Liver (tissue), 9 donors: ENCODE results near the gene INPP4A. TPM values are rescaled to one million over a fixed set of nuclear protein-coding genes. Genes with fewer than 3 reads are reported as not detected.

Source experiments
- DNase-seq: peaks from one replicate; pipeline ENCODE4 v3.0.0-alpha.2; 2017; ENCODE audit warnings: low spot score
- H3K27ac ChIP-seq, 2 donors: one replicate each; pipeline ENCODE4 v1.7.0; 2013; ENCODE audit warnings: inconsistent platforms in 2 of 2, low read length in 2 of 2, control low read depth in 1 of 2, low read depth in 1 of 2, mild to moderate bottlenecking in 1 of 2
- H3K27me3 ChIP-seq, 4 donors: one replicate each; pipeline versions ENCODE4 v1.6.1 to v1.7.0; 2013; ENCODE audit warnings: low read length in 3 of 4, inconsistent platforms in 1 of 4, mild to moderate bottlenecking in 1 of 4, moderate library complexity in 1 of 4; ENCODE audit not compliant: control insufficient read depth in 4 of 4, insufficient read depth in 4 of 4
- H3K36me3 ChIP-seq, 4 donors: one replicate each; pipeline versions ENCODE4 v1.6.1 to v1.7.0; 2013; ENCODE audit warnings: low read length in 3 of 4, mild to moderate bottlenecking in 3 of 4, low read depth in 1 of 4, moderate library complexity in 1 of 4; ENCODE audit not compliant: control insufficient read depth in 4 of 4, insufficient read depth in 3 of 4
- H3K4me1 ChIP-seq, 4 donors: one replicate each; pipeline versions ENCODE4 v1.6.1 to v1.7.0; 2013; ENCODE audit warnings: low read length in 3 of 4, mild to moderate bottlenecking in 3 of 4, moderate library complexity in 1 of 4; ENCODE audit not compliant: control insufficient read depth in 4 of 4, insufficient read depth in 4 of 4
- H3K4me3 ChIP-seq, 3 donors: one replicate each; pipeline versions ENCODE4 v1.6.1 to v1.7.0; 2013; ENCODE audit warnings: low read length in 3 of 3, control low read depth in 1 of 3, low read depth in 1 of 3, mild to moderate bottlenecking in 1 of 3
- H3K9ac ChIP-seq, 2 donors: one replicate each; pipeline ENCODE4 v1.7.0; 2013; ENCODE audit warnings: low read length in 2 of 2, mild to moderate bottlenecking in 2 of 2, moderate library complexity in 2 of 2, control low read depth in 1 of 2, low read depth in 1 of 2
- H3K9me3 ChIP-seq, 4 donors: one replicate each; pipeline versions ENCODE4 v1.6.1 to v1.7.0; 2013; ENCODE audit warnings: low read length in 3 of 4; ENCODE audit not compliant: control insufficient read depth in 4 of 4
- ATF3 ChIP-seq: IDR thresholded peaks from 2 replicates; pipeline ENCODE4 v1.6.1; 2016; ENCODE audit warnings: antibody characterized with exemption
- CTCF ChIP-seq: fragments of 150-350 bp; IDR thresholded peaks from 2 replicates; pipeline ENCODE4 v1.5.1; 2017; ENCODE audit warnings: improper control_type of control experiment, low read depth, low read length; ENCODE audit not compliant: missing input control
- EGR1 ChIP-seq, 2 donors: IDR thresholded peaks; 2 replicates each; pipeline ENCODE4 v1.6.1; 2016 to 2018; ENCODE audit warnings: antibody characterized with exemption in 2 of 2, low read depth in 2 of 2
- FOXA1 ChIP-seq: IDR thresholded peaks from 2 replicates; pipeline ENCODE4 v1.6.1; 2016; ENCODE audit warnings: antibody characterized with exemption
- FOXA2 ChIP-seq: IDR thresholded peaks from 2 replicates; pipeline ENCODE4 v1.6.1; 2016; ENCODE audit warnings: antibody characterized with exemption
- GABPA ChIP-seq, 2 donors: IDR thresholded peaks in 1 of 2; conservative IDR thresholded peaks in 1 of 2; 2 replicates each; pipeline ENCODE4 v1.6.1; 2016; ENCODE audit warnings: antibody characterized with exemption in 2 of 2, mild to moderate bottlenecking in 1 of 2, moderate library complexity in 1 of 2
- HNF4A ChIP-seq, 2 donors: conservative IDR thresholded peaks; 2 replicates each; pipeline ENCODE4 v1.6.1; 2016; ENCODE audit warnings: antibody characterized with exemption in 2 of 2, mild to moderate bottlenecking in 2 of 2
- HNF4G ChIP-seq: IDR thresholded peaks from 2 replicates; pipeline ENCODE4 v1.6.1; 2016; ENCODE audit warnings: antibody characterized with exemption
- JUND ChIP-seq, 2 donors: IDR thresholded peaks; 2 replicates each; pipeline ENCODE4 v1.6.1; 2016; ENCODE audit warnings: antibody characterized with exemption in 2 of 2
- MAX ChIP-seq: IDR thresholded peaks from 2 replicates; pipeline ENCODE4 v1.6.1; 2016; ENCODE audit warnings: antibody characterized with exemption
- NR2F2 ChIP-seq: IDR thresholded peaks from 2 replicates; pipeline ENCODE4 v1.6.1; 2016; ENCODE audit warnings: antibody characterized with exemption
- RAD21 ChIP-seq, 2 donors: IDR thresholded peaks; 2 replicates each; pipeline ENCODE4 v1.6.1; 2016; ENCODE audit warnings: antibody characterized with exemption in 2 of 2, mild to moderate bottlenecking in 2 of 2
- REST ChIP-seq: IDR thresholded peaks from 2 replicates; pipeline ENCODE4 v1.6.1; 2016; ENCODE audit warnings: antibody characterized with exemption, mild to moderate bottlenecking
- RXRA ChIP-seq, 2 donors: IDR thresholded peaks; 2 replicates each; pipeline ENCODE4 v1.6.1; 2017 to 2018; ENCODE audit warnings: antibody characterized with exemption in 2 of 2, mild to moderate bottlenecking in 1 of 2
- SP1 ChIP-seq: IDR thresholded peaks from 2 replicates; pipeline ENCODE4 v1.6.1; 2018; ENCODE audit warnings: antibody characterized with exemption, mild to moderate bottlenecking
- TAF1 ChIP-seq: conservative IDR thresholded peaks from 2 replicates; pipeline ENCODE4 v1.6.1; 2016; ENCODE audit warnings: antibody characterized with exemption, mild to moderate bottlenecking
- ZBTB33 ChIP-seq: IDR thresholded peaks from 2 replicates; pipeline ENCODE4 v1.6.1; 2016; ENCODE audit warnings: antibody characterized with exemption
- WGBS: extraction: QIAGEN DNeasy Blood & Tissue Kit; methylation state at CpG from one replicate; pipeline ENCODE4 v1.1.7; 2013; 5-methylcytosine and 5-hydroxymethylcytosine counted together
- polyA plus RNA-seq, 2 donors: library from polyadenylated mRNA; stranded (reverse) in 1 of 2; unstranded in 1 of 2; fragments of 200-250 nt in 1 of 2; fragments of >200 nt in 1 of 2; fragmentation: Nextera tagmentation in 1 of 2; extraction: Ambion mirVana in 1 of 2; gene quantifications; one replicate each; pipeline versions ENCODE4 v1.2.1 to v1.2.3, GENCODE V29; 2013 to 2015
- total RNA-seq, 2 donors: library from RNA; depleted of rRNA; stranded (reverse); fragments of >200 nt; gene quantifications; one replicate each; pipeline ENCODE4 v1.2.3, GENCODE V29; 2014
- donor health status: healthy.
- donor health status: healthy.
- donor health status: healthy.
- donor health status: healthy.
- donor health status: healthy.

INPP4A gene
- total and polyA plus RNA-seq, 4 donors: 2.9 to 14.9 (median 7.2) TPM

- no peak for DNase-seq
- 91% methylated on average over 7 of the region's 7 CpGs for WGBS
- H3K4me1 ChIP-seq: no peaks in the 10 kb centered on the region
- H3K27me3 ChIP-seq: no peaks in the 10 kb centered on the region
- H3K27ac ChIP-seq: no peak overlapping the region
- H3K9ac ChIP-seq: no peak overlapping the region
- H3K9me3 ChIP-seq: no peaks in the 10 kb centered on the region
- no peak for TF ChIP-seq TAF1
- H3K4me3 ChIP-seq: no peak overlapping the region
- H3K36me3 ChIP-seq: no peaks in the 10 kb centered on the region
Observed at GRCh38 chr2:98521266-98521665, 76.6 kb downstream of the INPP4A start.

GRCh38 chr2:98522854-98523253, 78.2 kb downstream of the INPP4A start:
- H3K4me1 ChIP-seq: no peaks in the 10 kb centered on the region
- H3K27me3 ChIP-seq: no peaks in the 10 kb centered on the region
- H3K9me3 ChIP-seq: no peaks in the 10 kb centered on the region
- H3K4me3 ChIP-seq: no peak overlapping the region
- no peak overlapping the region for H3K27ac ChIP-seq
- WGBS: 91% methylated on average over 2 of the region's 2 CpGs
- no peak overlapping the region for H3K9ac ChIP-seq
- DNase-seq: no peak
- H3K36me3 ChIP-seq: no peaks in the 10 kb centered on the region
- TF ChIP-seq ATF3 (no peak), NR2F2 (no peak), JUND (IDR thresholded peaks at IDR 0.05) (no peak), SP1 (no peak), FOXA1 (no peak), HNF4G (no peak), EGR1 (IDR thresholded peaks at IDR 0.05; ENCODE audit: low read depth in 2 of 2) (no peak), REST (no peak), RXRA (IDR thresholded peaks at IDR 0.05) (no peak), RAD21 (IDR thresholded peaks at IDR 0.05) (no peak), HNF4A (conservative IDR thresholded peaks at IDR 0.05) (no peak), GABPA (IDR thresholded peaks at IDR 0.05 in 1 of 2, conservative IDR thresholded peaks at IDR 0.05 in 1 of 2) (no peak), MAX (no peak), CTCF (no peak), TAF1 (no peak), FOXA2 (no peak), ZBTB33 (no peak)
